HTERT RPE-1 (cell line): ENCODE data around the gene TMEM9.

Experiments used
- in situ Hi-C: fragments of 300-500 bp; cut with MboI; formaldehyde crosslinking; loops from 4 replicates; pipeline ENCODE4 v1.14.3; 2020; ENCODE audit warnings: low sequenced_read_pairs

Gene TMEM9

DNA sequence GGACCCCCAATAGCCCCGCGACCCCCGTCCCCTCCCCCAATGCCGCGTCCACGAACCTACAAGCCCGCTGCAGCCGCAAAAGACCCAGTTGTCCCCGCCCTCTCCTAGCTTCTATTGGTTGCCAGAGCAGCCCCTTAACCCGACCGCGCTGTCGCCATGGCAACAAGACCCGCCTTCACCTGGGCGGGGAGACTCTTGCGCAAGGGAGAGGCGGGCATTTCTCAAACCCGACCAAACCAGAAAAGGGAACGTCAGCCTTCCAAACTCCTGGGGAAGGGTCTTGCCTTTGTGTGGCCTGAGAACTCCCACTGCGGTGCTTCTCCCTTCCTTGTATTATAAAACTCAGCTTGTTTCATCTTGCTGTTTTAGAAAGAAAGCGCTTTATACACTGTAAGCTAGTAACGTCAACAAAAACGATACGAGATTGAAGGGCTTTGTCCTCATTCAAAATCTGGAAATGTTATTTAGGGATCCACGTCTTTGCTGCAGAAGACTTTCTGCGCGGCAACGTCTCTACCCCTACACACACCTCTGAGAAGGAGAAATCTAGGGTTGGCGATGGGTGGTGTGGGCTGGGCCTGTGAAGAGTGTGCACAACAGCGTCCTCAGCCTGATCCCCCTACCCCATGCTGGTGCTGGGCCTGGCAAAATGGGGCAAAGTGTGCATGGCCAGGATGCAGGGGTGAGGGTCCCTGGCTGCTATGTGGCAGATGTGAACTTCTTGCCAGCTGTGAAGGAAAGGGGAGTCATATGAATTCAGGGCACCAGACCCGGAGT is at the start of gene TMEM9:
Gene TMEM9, minus strand, starts transcription at position 86 of the 777 bp plus-strand sequence. CDS start 551 bp downstream, outside the sequence.
- in situ Hi-C loops, result no loop called here

DNA sequence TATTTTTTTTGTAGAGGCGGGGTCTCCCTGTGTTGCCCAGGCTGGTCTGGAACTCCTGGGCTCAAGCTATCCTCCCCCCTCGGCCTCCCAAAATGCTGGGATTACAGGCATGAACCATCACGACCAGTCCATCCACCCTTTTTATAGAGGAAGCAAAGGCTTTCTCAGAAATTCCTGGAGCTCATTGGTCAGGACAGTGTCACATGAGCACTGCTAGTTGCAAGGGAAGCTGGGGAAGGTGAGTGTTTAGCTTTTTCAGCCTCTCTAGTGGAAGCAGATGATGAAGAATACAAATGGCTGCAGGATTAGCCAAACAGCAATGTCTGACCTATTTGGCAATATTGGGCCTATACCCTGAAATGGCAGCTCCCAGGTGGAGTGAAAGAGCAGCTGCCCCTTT is 44.3 kb upstream of the TMEM9 start:
- in situ Hi-C loops, result no loop called here

DNA sequence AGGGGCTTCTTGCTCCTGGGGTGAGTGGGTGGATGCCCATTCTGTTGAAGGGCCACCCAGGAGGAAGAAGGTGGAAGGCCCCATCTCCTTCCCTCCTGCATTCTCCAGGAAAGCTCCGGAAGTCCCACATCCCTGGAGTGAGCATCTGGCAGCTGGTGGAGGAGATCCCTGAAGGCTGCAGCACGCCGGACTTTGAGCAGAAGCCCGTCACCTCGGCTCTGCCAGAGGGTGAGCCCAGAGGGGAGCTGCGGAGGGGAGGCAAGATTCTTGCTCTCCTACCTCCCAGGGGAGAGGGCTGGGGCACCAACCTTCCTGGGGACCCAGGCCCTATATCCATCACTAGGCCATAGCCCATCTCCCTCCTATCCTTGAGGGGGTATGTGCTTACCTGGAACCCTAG is 39.8 kb upstream of the TMEM9 start:
- in situ Hi-C loops, result no loop called here

DNA sequence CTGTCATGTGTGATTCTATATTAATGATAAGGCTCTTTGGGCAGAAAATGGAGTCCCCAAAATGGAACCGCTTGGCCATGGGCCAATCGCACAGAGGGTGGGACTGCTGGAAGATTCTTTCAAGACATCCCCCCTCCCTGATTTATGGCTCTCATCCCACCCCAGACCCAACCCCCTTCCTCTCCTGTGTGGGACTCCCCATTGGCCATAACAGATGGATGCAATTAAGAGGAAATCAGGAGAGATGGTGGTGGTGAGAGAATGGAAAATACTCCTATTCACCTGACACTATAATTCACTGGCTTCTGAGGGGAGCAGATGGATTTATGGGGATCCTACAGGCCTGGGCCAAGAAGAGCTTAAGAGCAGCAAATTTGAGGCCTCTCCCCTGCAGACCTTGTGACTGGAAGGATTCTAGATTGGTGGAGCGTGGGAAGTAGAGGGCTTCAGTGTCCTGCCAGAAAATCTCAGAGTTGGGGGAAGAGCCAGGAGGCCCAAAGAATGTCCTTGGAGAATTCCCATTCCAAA is 38.1 kb upstream of the TMEM9 start:
- in situ Hi-C loops, result no loop called here

DNA sequence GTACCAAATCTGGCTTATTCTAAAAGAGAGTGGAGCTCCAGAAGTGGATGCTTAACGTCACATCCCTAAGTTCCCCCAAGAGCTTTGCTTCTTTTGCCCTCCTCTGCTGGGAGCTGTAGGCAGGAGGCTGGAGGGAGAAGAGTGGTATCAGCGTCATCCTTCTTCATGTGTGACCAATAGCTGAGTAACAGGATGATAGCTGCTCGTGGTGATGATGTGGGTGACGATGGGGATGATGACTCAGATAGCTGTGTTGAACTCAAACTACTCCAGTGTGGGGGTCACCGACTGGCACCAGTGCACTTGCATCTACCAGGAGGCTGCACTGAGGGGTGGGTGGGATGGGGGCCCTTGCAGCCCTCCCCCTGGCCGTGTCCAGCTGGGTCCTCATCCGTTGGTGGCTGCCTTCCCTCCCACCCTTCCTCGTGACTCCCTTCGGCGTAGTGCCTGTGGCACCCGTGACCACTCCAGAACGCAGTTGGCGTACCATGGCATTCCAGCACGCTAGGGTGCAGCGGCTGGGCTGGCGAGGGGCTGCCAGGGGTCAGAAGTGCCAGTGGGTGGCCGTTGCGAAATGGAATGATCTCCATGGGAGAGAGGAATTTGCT is 37.5 kb upstream of the TMEM9 start:
- in situ Hi-C loops, result no loop called here

DNA sequence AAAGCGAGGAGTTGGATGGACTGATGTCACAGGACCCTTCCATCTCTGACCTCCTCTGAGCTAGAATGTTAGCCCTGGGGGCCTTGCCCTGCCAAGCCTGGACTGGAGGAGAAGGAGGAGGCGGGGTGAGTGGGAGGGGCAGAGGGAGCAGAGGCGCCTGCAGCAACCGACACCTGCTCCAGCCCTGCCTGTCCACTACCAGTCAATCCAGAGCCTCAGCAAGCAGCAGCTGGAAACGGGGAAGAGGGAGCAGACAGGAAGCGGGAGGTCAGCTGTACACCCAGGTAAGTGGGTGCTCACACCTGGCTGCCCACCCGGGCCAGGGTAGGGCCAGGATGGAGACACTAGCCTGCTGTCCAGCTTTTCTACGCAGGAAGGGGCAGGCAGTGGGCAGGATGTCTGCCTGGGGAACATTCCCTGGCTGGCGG is 36.4 kb upstream of the TMEM9 start, which contains the start of gene IGFN1:
Gene IGFN1, plus strand, starts transcription at position 201 of the 428 bp plus-strand sequence. CDS start 2,470 bp downstream, outside the sequence.
- in situ Hi-C loops, result no loop called here

DNA sequence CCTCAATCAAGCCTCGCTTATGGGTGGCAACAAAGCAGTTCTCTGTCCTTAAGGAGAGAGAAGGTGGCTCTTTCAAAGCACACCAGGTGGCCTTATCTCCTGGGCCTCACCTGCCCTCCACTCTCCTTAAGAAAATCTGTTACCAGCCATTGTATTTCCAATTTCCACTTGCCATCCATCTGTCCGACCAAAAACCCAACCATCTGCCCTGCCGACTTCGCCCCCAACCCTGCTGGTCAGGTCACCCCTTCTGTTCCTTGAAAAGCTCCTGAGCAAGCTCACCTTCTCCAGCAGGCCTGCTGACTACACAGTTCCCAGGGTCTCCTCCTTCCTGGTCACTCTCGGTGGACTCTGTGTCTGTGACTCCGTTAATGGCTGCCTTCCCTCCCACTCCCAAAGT is 35.7 kb upstream of the TMEM9 start:
- in situ Hi-C loops, result no loop called here

DNA sequence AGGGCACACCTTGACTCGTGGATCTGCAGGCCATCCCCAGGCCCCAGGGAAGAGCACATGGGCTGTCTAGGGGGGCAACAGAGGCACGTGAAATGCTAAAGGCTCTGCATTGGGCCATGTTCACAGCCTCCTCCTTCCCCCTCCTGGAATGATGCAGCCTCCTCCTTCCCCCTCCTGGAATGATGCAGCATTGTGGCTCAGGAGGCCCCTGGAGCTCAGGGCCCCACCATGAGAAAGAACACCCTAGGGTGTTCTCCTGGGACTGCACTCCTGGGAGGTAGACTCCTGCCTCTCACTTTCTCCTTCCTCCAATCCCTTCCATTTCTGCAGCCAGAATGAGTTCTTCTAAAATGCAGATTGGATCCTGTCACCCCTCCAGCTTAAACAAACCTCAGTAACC is 34.8 kb upstream of the TMEM9 start:
- in situ Hi-C loops, result no loop called here

GRCh38 chr1:201186192-201186591 is 31.9 kb upstream of the TMEM9 start:
- in situ Hi-C loops, result no loop called here

- in situ Hi-C loops, result no loop called here
These were observed 31.4 kb upstream of the TMEM9 start for GRCh38 chr1:201185527-201186128.

DNA sequence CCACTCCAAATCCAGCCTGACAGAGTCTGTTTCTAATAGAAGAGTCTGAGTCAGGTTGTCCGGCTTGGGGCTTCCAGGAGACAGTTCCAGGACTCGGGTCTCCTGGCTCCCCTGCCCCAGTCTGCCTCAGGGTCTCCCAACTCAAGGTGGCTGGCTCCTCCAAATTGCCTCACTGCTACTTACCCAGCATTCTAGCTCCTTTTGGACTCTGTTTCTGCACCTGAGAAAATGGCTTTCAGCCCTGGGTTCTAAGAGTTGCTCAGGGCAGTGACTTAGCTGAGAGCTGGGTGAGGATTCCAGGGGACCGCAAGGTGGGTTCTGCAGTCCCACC is 30.8 kb upstream of the TMEM9 start:
- in situ Hi-C loops, result no loop called here

DNA sequence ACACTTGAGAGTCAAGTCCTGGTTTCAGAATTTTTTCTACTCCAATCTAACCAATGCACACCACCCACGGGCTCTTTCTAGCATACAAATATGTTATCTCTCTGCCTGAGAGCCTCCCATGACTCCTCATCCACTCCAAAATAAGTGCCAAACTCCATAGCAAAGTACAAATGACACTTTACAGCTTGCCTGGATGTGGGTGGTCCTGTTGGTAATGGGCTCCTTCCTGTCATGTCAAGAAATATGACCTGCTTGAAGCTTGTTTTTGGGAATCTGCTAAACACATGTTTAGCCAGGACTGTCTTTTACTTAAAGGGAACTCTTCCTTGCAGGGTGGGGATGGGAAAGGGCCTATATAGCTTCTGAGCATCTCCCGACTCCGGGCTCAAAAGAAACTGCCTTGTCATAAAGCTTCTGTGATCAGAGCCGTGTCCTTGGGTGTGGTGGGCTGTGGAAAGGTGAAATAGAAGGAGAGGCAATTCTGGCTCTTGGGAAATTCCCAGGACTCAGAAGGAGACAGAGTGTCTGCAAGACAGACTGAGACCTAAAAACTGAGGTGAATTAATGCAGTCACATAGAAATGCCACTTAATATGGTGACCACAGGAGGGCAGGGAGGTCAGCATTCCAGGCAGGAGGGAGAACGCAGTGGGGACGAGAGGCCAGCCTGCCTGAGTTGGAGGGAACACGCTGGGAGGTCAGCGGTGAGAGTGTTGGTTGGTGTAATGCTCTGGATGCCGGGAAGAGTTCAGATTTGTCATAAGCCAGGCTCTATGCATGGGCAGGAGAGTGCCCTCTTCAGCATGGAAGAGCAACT is 30.2 kb upstream of the TMEM9 start:
- in situ Hi-C loops, result no loop called here

- in situ Hi-C loops, result no loop called here
These were observed 29.5 kb upstream of the TMEM9 start for GRCh38 chr1:201183753-201184152.

- in situ Hi-C loops, result no loop called here
These were observed 28.9 kb upstream of the TMEM9 start for GRCh38 chr1:201183209-201183608.

DNA sequence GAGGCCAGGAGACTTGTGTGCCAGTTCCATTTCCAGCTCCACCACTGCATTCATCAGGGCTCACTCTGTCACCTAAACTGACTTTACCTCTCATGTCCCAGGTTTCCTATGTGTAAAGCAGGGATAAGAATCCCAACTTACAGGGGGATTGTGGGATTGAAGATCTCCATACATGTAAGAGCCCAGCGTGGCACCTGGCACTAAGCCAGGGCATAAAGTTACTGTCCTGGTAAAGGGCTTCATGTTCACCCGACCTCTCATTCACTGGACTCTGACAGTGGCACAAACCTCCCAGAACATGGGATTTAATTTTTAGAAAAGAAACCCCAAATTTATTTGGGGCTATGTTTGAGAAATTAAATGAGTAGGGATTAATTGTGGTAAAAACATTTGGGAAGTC is 27.5 kb upstream of the TMEM9 start:
- in situ Hi-C loops, result no loop called here

DNA sequence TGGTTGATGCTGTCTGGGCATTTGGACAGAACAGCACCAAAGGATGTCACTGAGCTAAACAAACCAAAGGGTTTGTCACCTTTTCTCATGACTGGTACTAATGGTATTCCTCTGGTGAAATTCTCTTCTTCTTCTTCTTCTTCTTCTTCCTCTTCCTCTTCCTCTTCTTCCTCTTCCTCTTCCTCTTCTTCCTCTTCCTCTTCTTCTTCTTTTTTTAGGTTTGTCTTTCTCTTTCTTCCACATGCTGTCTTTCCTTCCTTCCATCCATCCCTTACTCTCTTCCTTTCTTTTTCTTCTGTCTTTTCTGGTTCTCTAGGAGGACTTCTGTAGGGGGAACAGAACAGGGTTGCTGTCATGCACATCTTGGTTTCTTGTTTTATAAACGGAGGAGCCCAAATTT is 27.0 kb upstream of the TMEM9 start:
- in situ Hi-C loops, result no loop called here

DNA sequence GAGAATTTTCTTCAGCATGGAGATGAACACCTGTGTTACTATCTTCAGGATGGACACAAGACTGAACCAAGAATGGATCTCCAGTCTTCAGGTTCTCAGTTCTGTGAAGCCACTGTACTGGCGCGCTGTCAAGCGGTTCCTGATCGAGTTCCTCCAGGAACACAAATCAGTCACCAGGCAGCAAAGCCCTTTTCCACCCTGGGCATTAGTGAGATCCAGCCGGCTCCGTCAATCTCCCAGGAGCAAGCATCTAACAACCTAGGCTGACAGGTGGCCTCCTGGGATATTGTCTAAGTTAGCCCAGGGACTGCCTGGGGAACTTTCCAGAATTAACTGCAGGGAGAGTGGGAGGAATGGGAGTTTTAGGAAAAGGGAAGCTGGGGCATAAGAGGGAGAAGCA is 26.6 kb upstream of the TMEM9 start:
- in situ Hi-C loops, result no loop called here

GRCh38 chr1:201180141-201180540 is 25.9 kb upstream of the TMEM9 start:
- in situ Hi-C loops, result no loop called here

- in situ Hi-C loops, result no loop called here
These were observed 24.4 kb upstream of the TMEM9 start for GRCh38 chr1:201178718-201179117.

DNA sequence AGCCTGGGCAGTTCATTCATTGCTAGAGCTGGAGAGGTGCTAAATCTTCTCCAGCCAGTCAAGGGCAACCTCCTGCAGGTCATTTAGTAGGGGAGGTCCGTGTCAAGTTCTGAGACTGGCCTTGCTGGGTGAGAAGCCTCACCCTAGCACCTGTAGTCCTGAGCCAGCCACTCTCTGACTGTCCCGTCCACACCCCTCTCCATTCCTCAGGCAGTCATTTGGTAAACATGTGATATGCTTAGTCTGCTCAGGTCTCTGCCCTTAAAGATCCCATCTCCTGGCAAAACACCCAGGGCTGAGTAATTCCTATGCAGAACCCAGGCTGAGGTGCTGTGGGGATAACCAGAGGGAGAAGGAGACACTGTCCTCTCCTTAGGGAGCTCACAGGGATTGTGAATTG is 22.7 kb upstream of the TMEM9 start:
- in situ Hi-C loops, result no loop called here

DNA sequence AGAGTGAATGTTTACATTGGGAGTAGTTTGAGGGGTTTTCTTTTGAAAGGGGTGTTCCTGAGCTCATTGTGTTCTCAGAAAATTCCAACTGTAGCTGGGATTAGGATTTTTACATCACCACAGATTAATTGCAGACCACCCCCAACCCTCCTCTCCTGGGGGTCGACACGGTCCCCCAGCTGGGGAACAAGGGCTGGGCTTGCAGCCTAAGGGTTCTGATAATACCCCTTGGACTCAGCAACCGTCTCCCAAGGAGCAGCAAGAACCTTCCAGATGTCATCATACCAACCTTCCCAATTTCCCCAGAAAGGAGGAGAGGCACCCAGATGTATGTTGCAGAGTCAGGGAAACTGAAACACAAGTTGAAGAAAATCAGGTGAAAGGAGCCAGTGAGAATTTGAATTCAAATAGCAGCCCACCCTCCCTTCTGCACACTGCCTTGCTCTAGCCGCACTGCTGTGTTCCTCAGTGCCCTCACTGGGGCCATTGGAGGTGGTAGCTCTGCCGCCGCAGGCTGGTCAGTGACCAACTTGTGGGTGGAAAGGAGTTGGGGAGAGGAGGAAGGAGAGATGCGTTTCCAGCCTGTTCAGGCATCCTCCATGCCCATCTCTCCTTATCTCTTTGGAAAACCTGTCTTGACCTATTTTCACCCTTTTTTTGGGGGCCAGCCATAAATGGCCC is 21.7 kb upstream of the TMEM9 start:
- in situ Hi-C loops, result no loop called here
